ENCODE results near the gene SMIM30. TPM values are rescaled to one million over a fixed set of nuclear protein-coding genes. Genes with fewer than 3 reads are reported as not detected.

The SMIM30 gene
- total and polyA plus RNA-seq, 12 donors: 77.0 to 411 (median 164) TPM

GRCh38 chr7:113142385-113143119 is 24.2 kb upstream of the SMIM30 start:
- Histone ChIP-seq H3K4me3 (no peak overlapping the region), H3K4me1 (no peaks in the 10 kb centered on the region), H3K9me3 (no peaks in the 10 kb centered on the region), H3K27me3 (no peaks in the 10 kb centered on the region), H3K36me3 (no peaks in the 10 kb centered on the region), H3K27ac (no peak overlapping the region)
- intact Hi-C loops (cut with DNase I): no loop called here
- no peak for DNase-seq
- no peak for ATAC-seq
- TF ChIP-seq CTCF (IDR thresholded peaks at IDR 0.05): no peak
- 62 to 71% methylated on average over 5 of the region's 5 CpGs for WGBS, 2 donors

GRCh38 chr7:113141803-113142202 is 23.4 kb upstream of the SMIM30 start:
- no peaks in the 10 kb centered on the region for H3K27me3 ChIP-seq
- no peak overlapping the region for H3K27ac ChIP-seq
- H3K4me1 ChIP-seq: no peaks in the 10 kb centered on the region
- H3K9me3 ChIP-seq: no peaks in the 10 kb centered on the region
- H3K4me3 ChIP-seq: no peak overlapping the region
- intact Hi-C loops (cut with DNase I): no loop called here
- TF ChIP-seq CTCF (IDR thresholded peaks at IDR 0.05): no peak
- DNase-seq: no peak
- ATAC-seq: no peak
- no peaks in the 10 kb centered on the region for H3K36me3 ChIP-seq

GRCh38 chr7:113140956-113141355 is 22.6 kb upstream of the SMIM30 start:
- DNase-seq (no peak), ATAC-seq (no peak)
- Histone ChIP-seq H3K36me3 (no peaks in the 10 kb centered on the region), H3K9me3 (no peaks in the 10 kb centered on the region), H3K4me3 (no peak overlapping the region), H3K27me3 (no peaks in the 10 kb centered on the region), H3K4me1 (no peaks in the 10 kb centered on the region), H3K27ac (no peak overlapping the region)
- 82 to 83% methylated on average over 4 of the region's 4 CpGs for WGBS, 2 donors
- intact Hi-C loops (cut with DNase I): no loop called here
- TF ChIP-seq CTCF (IDR thresholded peaks at IDR 0.05): no peak

GRCh38 chr7:113137241-113137640 is 18.9 kb upstream of the SMIM30 start:
- WGBS, 2 donors: 67 to 77% methylated on average over 2 of the region's 2 CpGs
- Histone ChIP-seq H3K36me3 (no peaks in the 10 kb centered on the region), H3K4me3 (no peak overlapping the region), H3K4me1 (no peaks in the 10 kb centered on the region), H3K27me3 (no peaks in the 10 kb centered on the region), H3K27ac (no peak overlapping the region), H3K9me3 (no peaks in the 10 kb centered on the region)
- ATAC-seq: no peak
- no peak for DNase-seq
- TF ChIP-seq CTCF (IDR thresholded peaks at IDR 0.05): no peak
- intact Hi-C loops (cut with DNase I): no loop called here

All from heart right ventricle (tissue), 16 donors.